HG03159 (cell line): ENCODE results near the gene HMCN2.
"Not testable (repeated sequence)": the region's sequence is repeated elsewhere in the genome, so short reads cannot be mapped to it uniquely, and the experiment has no call there.

Experiments used
- ATAC-seq: cut with Tn5 transposase; IDR thresholded peaks from one replicate; pipeline ENCODE4 v1.9.1; 2021; ENCODE audit warnings: mild to moderate bottlenecking, moderate library complexity; ENCODE audit not compliant: unreplicated experiment

Gene HMCN2

DNA sequence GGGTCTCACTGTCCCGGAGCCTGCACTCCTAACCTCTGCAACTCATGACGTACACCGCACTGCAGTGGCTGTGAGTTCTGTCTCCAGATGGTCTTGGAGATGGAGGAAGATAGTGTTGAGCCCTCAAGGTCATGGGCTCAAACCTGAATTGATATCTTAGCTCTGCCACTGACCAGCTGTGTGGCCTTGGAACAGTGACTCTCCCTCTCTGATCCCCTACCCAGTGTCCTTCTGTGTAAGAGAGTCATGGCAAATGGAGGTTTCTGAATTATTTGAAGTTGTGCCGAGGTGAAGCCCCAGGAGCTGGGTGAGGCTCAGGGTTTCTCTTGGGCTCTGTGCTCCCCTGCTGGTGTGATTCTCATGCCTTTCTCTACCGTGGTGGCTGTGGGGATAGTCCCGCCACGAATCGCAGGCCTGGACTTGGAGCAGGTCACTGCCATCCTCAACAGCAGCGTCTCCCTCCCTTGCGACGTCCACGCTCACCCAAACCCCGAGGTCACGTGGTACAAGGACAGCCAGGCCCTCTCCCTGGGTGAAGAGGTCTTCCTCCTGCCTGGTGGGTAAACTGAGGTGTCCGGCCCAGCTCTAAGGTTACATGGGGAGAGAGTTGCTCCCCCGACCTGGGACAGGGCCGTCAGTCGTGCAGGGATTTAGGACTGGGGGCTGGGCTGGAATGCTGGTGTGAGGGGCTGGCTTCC lies 118.6 kb downstream of the HMCN2 start:
- ATAC-seq = no peak

DNA sequence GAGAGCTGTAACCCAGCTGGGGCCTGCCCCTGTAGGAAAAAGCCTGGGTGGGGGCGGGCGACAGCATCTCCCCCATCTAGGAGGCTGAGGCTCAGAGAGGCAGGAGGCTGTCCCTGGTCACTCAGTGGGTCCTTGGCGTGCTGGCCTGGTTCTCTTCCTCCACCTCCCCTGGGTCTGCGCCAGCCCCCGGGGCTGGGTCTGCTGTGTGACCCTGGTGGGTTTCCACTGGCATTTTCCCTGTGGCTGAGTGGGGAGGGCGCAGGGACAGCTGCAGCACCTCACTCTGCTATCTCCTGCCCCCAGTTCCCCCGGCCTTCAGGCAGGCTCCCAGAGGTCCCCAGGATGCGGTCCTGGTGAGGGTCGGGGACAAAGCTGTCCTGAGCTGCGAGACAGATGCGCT lies 119.7 kb downstream of the HMCN2 start:
- no peak for ATAC-seq

DNA sequence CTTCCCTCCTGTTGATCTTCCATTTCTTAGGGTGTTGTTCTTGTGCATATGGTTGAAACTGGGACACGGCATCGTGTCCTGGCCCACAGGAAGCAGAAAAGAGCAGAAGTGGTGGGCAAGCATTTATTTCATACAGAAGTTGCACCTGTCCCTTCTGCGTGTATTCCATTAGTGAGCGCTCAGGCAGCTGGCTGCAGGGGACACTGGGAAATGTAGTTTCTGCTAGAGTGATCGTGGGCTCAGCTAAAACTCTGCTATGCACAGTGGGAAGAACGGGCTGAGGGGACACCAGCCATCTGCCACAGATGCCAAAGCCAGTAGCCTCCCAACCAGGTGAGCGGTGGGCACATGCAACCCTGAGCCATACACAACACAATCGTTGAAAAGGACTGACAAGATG lies 121.8 kb downstream of the HMCN2 start:
- ATAC-seq = no peak

- ATAC-seq = no peak
Observed at GRCh38 chr9:130387905-130388304, 122.3 kb downstream of the HMCN2 start.

GRCh38 chr9:130390390-130390789 lies 124.8 kb downstream of the HMCN2 start:
- no peak for ATAC-seq

DNA sequence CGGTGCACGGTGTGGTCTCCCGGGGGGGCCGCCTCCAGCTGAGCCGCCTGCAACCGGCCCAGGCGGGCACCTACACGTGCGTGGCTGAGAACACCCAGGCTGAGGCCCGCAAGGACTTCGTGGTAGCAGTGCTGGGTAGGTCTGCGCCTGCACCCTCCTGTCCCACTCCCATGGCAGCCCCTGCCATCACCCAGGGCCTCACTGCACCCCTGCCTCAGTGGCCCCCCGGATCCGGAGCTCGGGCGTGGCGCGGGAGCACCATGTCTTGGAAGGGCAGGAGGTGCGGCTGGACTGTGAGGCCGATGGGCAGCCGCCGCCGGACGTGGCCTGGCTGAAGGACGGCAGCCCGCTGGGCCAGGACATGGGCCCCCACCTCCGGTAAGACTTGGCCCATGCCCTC lies 125.4 kb downstream of the HMCN2 start:
- no peak for ATAC-seq

GRCh38 chr9:130391866-130392265 lies 126.3 kb downstream of the HMCN2 start:
- no peak for ATAC-seq

DNA sequence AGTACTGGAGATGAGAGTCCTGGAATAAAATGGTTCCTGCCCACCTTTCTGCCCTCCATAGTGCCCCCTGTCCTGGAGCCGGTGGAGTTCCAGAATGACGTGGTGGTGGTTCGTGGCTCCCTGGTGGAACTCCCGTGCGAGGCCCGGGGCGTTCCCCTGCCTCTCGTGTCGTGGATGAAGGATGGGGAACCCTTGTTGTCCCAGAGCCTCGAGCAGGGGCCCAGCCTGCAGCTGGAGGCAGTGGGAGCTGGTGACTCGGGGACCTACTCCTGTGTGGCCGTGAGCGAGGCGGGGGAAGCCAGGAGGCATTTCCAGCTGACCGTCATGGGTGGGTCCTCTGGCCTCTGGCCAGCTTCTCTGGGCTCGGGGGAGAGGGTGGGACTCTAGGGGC lies 128.1 kb downstream of the HMCN2 start:
- no peak for ATAC-seq

DNA sequence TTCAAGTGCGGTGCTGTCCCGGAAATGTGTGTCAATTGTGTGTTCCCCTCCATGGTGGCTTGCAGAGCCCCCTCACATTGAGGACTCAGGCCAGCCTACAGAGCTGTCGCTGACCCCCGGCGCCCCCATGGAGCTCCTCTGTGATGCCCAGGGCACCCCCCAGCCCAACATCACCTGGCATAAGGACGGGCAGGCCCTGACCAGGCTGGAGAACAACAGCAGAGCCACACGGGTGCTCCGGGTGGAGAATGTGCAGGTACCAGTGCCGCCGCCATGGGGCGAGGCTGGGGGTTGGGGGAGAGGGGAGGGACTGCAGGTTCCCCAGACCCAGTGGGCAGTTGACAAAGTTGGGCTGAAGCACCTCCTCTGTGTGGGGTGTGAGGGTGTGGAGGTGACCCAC lies 128.8 kb downstream of the HMCN2 start:
- ATAC-seq = no peak

- ATAC-seq = no peak
Observed at GRCh38 chr9:130394814-130395470, 129.4 kb downstream of the HMCN2 start.

DNA sequence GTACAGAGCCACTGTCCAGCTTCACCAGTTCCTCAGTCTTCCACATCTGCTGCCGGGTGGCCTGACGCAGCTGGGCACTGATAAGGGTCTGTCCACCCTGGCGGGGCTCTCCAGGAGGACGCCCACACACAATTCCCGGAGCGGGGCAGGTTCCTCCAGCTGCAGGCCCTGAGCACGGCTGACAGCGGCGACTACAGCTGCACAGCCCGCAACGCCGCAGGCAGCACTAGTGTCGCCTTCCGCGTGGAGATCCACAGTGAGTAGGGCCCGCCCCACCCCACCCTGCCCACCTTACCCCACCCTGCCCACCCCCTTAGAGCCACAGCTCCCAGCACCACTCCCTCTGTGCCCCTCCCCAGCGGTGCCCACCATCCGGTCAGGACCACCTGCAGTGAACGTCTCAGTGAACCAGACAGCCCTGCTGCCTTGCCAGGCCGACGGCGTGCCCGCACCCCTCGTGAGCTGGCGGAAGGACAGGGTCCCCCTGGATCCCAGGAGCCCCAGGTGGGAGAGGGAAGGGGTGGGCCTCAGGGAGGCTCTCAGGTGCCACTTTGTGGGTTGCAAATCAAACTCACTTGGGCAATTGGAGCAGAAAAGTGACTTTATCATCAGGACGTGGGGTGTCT lies 130.4 kb downstream of the HMCN2 start:
- no peak for ATAC-seq

DNA sequence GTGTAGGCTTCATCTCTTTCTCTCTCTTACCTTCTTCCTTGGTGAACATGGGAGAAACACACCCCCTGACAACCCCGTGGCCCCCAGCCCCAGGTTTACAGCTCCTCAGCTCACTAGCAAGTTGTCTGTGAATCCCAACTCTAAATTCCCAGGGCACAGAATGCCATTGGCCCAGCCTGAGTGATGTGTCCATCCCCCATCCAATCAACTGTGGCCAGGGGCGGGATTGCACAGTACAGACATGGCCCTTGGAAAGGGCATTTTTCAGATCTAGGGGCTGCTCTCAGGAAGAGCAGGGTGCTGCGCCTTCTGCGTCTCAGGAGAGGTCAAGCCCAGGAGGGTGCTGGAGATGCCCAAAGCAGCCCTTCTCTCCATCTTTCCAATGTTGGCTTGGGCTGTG lies 131.0 kb downstream of the HMCN2 start:
- ATAC-seq = no peak

DNA sequence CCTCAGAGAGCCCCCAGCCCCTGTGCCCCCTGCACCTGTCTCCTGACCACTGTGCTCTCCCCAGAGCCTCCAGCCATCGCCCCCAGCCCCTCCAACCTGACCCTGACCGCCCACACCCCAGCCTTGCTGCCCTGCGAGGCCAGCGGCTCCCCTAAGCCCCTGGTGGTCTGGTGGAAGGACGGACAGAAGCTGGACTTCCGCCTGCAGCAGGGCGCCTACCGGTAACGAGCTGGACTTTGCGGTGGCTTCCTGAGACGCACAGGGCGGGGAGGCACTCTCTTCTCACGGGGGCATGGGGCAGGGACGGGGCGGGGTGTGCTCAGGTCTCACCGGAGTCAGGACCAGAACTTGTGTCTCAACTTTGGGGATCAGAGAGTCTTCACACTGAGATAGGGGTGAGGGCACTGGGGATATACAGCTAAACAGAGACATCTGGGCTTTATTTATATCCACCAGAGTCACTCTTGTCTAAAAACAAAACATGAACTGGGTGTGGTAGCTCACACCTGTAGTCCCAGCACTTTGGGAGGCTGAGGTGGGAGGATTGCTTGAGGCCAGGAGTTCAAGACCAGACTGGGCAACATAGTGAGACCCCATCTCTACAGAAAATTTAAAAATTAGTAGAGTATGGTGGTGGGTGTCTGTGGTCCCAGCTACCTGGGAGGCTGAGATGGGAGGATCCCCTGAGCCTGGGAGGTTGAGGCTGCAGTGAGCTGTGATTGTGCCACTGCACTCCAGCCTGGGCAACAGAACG lies 133.1 kb downstream of the HMCN2 start:
- no peak for ATAC-seq

GRCh38 chr9:130399768-130400167 lies 134.2 kb downstream of the HMCN2 start:
- no peak for ATAC-seq

- ATAC-seq = no peak
Observed at GRCh38 chr9:130400870-130401269, 135.3 kb downstream of the HMCN2 start.

DNA sequence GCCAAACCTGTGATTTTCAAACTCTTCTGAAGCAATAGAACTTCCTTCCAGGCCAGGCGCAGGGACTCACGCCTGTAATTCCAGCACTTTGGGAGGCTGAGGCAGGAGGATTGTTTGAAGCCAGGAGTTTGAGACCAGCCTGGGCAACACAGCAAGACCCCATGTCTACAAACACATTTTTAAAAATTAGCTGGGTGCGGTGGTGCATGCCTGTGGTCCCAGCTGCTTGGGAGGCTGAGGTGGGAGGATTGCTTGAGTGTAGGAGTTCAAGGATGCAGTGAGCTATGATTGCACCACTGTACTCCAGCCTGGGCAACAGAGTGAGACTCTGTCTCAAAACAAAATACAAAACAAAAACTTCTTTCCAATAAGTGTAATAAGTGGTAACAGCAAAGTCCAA lies 136.2 kb downstream of the HMCN2 start:
- not testable (repeated sequence) for ATAC-seq

DNA sequence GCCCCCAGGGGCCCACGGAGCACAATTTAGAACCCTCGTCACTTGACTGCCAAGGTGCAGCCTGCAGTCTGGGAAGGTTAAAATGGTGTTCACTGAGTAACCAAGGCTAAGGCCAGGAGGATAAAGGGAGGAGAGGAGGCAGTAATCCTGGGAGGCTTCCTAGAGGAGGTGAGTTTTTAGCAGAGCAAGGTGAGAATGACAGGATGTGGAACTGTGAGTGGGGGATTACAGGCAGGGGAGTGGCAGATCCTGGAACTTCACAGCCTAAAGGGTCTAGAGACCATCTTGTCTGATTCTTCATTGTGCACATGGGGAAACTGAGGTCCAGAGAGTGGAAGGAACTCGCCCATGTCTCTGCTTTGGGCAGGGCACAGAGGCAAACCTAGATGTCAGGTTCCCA lies 136.7 kb downstream of the HMCN2 start:
- no peak for ATAC-seq

GRCh38 chr9:130402645-130403440 lies 137.3 kb downstream of the HMCN2 start:
- no peak for ATAC-seq

- no peak for ATAC-seq
Observed at GRCh38 chr9:130405657-130406257, 140.2 kb downstream of the HMCN2 start.

DNA sequence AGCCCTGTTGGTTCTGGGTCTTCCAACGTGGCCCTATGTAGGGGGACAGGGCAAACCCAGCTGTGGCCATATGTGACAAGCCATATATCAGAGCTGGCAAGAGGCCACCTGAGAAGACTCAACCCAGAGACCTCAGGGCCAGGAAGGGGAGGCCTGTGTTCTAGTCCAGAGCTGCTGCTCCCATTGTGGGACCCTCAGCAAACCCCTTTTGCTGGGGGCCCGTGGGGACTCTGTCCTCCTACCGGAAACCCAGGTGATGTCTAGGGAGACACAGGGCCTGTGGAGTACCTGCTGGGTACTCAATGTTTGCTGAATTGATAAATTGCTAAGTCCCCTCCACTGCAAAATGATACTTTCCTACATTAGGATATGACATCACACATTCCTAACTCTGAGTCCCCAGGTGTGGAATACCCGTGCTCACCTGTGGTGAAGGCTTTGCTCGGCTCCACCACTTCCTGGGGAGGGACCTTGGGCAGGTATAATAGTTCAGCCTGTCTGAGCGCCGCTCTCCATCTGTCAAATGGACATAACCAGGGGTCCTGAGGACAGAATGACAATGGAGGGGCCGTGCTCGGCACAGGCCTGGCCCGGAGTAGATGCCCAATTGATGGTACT lies 140.8 kb downstream of the HMCN2 start:
- ATAC-seq = no peak
